Lower lobe of right lung (tissue), 2 donors: Measurements from ENCODE around the gene FBXL13. TPM values are rescaled to one million over a fixed set of nuclear protein-coding genes. Genes with fewer than 3 reads are reported as not detected.
"Not testable (repeated sequence)": the region's sequence is repeated elsewhere in the genome, so short reads cannot be mapped to it uniquely, and the experiment has no call there.

ENCODE experiments used
- ATAC-seq, 2 donors: fragments of 200-7000 bp; cut with Tn5 transposase; one replicate each; pipeline ENCODE4 v1.9.1; 2020 to 2022; ENCODE audit warnings: mild to moderate bottlenecking in 2 of 2, moderate library complexity in 2 of 2
- DNase-seq: peaks from one replicate; pipeline ENCODE4 v3.0.0-alpha.2; 2020
- H3K27ac ChIP-seq: fragments of 200-600 bp; one replicate; pipeline ENCODE4 v1.8.0; 2022
- H3K27me3 ChIP-seq: fragments of 200-600 bp; one replicate; pipeline ENCODE4 v1.8.0; 2022; ENCODE audit warnings: low read depth
- H3K36me3 ChIP-seq: fragments of 200-600 bp; one replicate; pipeline ENCODE4 v1.8.0; 2022; ENCODE audit warnings: mild to moderate bottlenecking
- H3K4me1 ChIP-seq: fragments of 200-600 bp; one replicate; pipeline ENCODE4 v1.8.0; 2022
- H3K4me3 ChIP-seq: fragments of 200-600 bp; one replicate; pipeline ENCODE4 v1.8.0; 2022; ENCODE audit warnings: mild to moderate bottlenecking
- H3K9me3 ChIP-seq: fragments of 200-600 bp; one replicate; pipeline ENCODE4 v1.8.0; 2022
- intact Hi-C: fragments of 100-400 bp; cut with DNase I; formaldehyde crosslinking; loops from one replicate; pipeline ENCODE4 v1.11.0; 2022
- total RNA-seq: library from RNA; stranded (reverse); fragmentation: NEBNext Ultra II Directional; extraction: Animal tissue kit (Norgen Biotek cat#: 25700); gene quantifications from one replicate; pipeline ENCODE4 v1.2.1, GENCODE V29; 2021
- donor health status: DM: no; HTN: yes; CAD: no; lungs with severe emphysema.

The FBXL13 gene
- total RNA-seq, 1 donor from 2014 or later = 3.4 TPM

DNA sequence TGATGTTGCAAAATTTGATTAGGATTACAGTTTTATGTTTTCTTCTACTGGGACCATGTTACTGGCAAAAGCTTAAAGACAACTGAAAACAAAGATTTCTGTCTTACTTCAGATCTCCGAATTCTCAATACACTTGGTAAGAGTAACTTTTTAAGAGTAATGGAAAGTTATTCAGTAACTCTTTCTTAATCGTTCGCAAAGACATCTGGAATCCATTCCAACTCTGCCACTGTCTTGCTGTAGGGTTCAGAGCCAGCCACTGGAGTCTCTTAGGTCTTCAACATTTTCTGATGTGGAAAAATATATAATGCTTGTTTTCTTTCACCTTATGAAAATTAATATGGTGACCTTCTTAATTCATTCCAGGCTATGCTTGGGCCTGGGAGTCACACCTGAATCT, 295.9 kb downstream of the FBXL13 start:
- ATAC-seq, intact Hi-C loops, H3K4me3 ChIP-seq, H3K27ac ChIP-seq, H3K27me3 ChIP-seq, H3K9me3 ChIP-seq, H3K4me1 ChIP-seq, H3K36me3 ChIP-seq, DNase-seq: not testable (repeated sequence)

DNA sequence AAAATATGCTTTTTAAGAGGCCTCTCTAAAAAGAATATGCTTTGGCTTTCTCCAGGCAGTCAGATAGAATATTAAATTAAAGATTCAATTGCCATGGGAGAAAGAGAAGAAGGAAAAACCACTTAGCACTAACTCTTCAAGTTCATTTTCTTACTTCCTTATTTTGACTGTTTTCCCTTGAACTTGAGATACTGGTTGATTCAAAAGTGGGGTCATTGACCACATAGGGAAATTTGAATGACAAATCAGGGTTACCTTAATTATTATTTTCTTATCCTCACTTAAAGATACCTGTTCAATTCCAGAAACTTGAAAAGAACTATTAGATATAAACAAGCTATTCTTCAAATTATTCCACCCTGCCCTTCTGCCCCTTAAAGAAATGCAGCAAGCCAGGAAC, 298.4 kb downstream of the FBXL13 start:
- DNase-seq, H3K27me3 ChIP-seq, H3K9me3 ChIP-seq, H3K4me1 ChIP-seq, H3K27ac ChIP-seq, ATAC-seq, intact Hi-C loops, H3K36me3 ChIP-seq, H3K4me3 ChIP-seq: not testable (repeated sequence)

DNA sequence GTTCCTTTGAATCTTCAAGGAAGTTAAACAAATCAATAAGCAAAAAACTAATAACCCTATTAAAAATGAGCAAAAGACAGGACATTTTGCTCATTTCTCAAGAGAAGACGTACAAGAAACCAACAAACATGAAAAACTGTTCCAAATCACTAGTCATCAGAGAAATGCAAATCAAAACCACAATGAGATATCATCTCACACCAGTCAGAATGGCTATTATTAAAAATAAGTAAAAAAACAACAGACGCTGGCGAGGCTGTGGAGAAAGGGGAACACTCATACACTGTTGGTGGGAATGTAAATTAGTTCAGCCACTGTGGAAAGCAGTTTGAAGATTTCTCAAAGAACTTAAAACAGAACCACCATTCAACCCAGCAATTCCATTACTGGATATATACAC, 304.1 kb downstream of the FBXL13 start:
- H3K27ac ChIP-seq, H3K4me1 ChIP-seq, DNase-seq, ATAC-seq, H3K9me3 ChIP-seq, H3K27me3 ChIP-seq, intact Hi-C loops, H3K36me3 ChIP-seq, H3K4me3 ChIP-seq: not testable (repeated sequence)

DNA sequence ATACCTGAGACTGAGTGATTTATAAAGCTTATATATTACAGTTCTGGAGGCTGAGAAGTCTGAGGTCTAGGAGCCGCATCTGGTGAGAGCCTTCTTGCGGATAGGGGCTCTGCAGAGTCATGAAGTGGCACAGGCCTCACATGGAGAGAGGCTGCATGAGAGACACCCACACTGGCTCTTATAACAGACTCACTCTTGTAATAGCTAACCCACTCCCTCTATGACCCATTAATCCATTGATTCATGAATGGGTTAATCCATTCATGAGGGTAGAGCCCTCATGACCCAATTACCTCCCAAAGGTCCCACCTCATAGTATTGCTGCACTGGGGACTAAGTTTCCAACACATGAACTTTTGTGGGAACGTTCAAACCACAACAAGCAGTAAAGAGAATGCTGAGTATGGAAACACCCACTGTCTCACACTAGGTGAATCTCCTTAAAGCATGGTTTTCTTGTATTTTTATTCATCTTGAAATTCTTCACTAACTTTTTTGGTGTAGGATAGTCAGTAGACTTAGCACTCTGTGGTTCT, 304.9 kb downstream of the FBXL13 start:
- H3K36me3 ChIP-seq, intact Hi-C loops, H3K4me1 ChIP-seq, H3K27me3 ChIP-seq, H3K9me3 ChIP-seq, DNase-seq, H3K4me3 ChIP-seq, ATAC-seq, H3K27ac ChIP-seq: not testable (repeated sequence)

DNA sequence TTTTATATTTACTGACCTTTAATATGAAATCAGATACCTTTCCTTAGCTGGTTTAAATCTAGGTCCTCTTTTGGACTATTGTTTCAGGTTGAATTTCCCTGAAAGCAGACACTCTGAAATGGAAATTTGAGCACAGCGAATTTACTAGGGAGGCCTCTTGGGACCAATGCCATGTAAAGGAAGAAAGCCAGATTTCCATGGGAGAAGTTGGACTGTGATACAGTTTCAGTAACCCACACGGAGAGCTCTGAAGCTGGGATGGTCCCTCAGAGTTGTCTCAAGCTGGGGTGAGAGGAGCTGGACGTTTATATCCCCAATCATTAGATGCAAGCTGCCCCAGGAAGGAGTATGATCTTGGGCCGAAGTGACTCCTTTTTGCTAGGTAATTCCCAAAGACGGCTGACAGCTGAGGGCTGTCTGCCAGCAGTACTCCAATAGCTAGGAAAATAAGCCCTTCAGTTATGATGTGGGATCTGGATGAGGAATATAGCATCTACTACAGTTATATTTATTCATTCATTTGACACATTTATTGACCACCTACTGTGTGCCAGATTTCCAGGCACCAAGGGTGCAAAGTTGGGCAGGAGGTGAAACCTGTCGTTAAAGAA, 311.2 kb downstream of the FBXL13 start:
- ATAC-seq, H3K4me1 ChIP-seq, H3K36me3 ChIP-seq, H3K27ac ChIP-seq, H3K4me3 ChIP-seq, H3K27me3 ChIP-seq, DNase-seq, intact Hi-C loops, H3K9me3 ChIP-seq: not testable (repeated sequence)

Other genes with a start within 250 kb of the FBXL13 start
- gene LRRC17, start 161.8 kb downstream of the FBXL13 start, total RNA-seq = 1.5 TPM
- 33.5 TPM for gene ARMC10, start 344 bp upstream of the FBXL13 start, total RNA-seq
- gene NAPEPLD, start 74.3 kb upstream of the FBXL13 start, total RNA-seq = 16.2 TPM
- 47.7 TPM for gene PMPCB, start 222.6 kb upstream of the FBXL13 start, total RNA-seq